BJ (cell line): ENCODE measurements around the gene VAMP1. TPM values are rescaled to one million over a fixed set of nuclear protein-coding genes. Genes with fewer than 3 reads are reported as not detected.

Experiments used
- CTCF ChIA-PET: fragments of 350-600 bp; formaldehyde crosslinking; extraction: SDS; loops from one replicate; lab custom pipeline; 2021; ENCODE audit warnings: antibody characterized with exemption, inconsistent platforms; lab: Yijun Ruan, JAX
- POLR2A ChIA-PET: fragments of 300-600 bp; sonication (Branson Sonifier 250); formaldehyde crosslinking; extraction: SDS; loops from one replicate; lab custom pipeline; 2021; ENCODE audit warnings: antibody characterized with exemption; lab: Charles Lee
- DNase-seq: peaks from one replicate; pipeline ENCODE4 v3.0.0-alpha.2; 2011; ENCODE audit warnings: low read depth
- H3K27me3 ChIP-seq: 2 replicates; pipeline ENCODE4 v1.6.0; 2011; ENCODE audit warnings: low read length; ENCODE audit not compliant: control insufficient read depth, insufficient read depth
- H3K36me3 ChIP-seq: 2 replicates; pipeline ENCODE4 v1.5.1; 2011; ENCODE audit warnings: low read length; ENCODE audit not compliant: control insufficient read depth, insufficient read depth
- H3K4me3 ChIP-seq: 2 replicates; pipeline ENCODE4 v1.5.1; 2011; ENCODE audit warnings: low read depth, mild to moderate bottlenecking, control low read depth, low read length
- polyA plus RNA-seq: library from polyadenylated mRNA; depleted of rRNA; stranded (reverse); fragments of >200 nt; gene quantifications from 2 replicates; pipeline ENCODE4 v1.2.3, GENCODE V29; 2011
- TF ChIP-seq, protein P1 (sequence below): IDR thresholded peaks from 2 replicates; pipeline ENCODE4 v1.5.1; 2011; ENCODE audit warnings: low read depth, mild to moderate bottlenecking, control low read depth, inconsistent platforms, low read length, moderate library complexity; ENCODE audit not compliant: insufficient read depth

The VAMP1 gene
- polyA plus RNA-seq, 1 experiment, result 23.3 TPM

DNA sequence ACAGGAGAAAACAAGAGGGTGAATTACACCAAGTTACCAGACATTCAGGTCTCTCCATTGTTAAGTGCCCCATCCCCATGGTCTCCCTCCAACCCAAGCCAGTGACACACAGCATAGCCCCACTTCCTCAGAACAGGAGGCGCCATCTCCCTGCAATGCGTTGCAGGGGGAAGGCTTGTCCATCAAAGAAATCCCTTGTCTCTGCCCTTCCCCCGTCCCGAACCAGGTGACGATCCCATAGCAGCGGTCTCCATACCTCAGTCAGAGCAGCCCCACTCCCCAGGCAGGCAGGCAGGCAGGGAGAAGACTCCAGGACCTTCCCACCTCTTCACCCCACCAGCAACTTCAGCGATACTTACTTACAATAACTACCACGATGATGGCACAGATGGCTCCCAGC, 5.9 kb downstream of the VAMP1 start:
- no peaks in the 10 kb centered on the region for H3K27me3 ChIP-seq
- peaks cover 35% of the 10 kb centered on the region for H3K36me3 ChIP-seq
- DNase-seq, result no peak
- no peak overlapping the region for H3K4me3 ChIP-seq
- CTCF ChIA-PET, result interaction anchor here (0.8 to 2.3 kb wide), 25 partner anchors 8 to 475 kb away, joined by 3 to 62 read pairs (median 5); partner anchors contain the start of genes CD27, MRPL51 and TAPBPL
- POLR2A ChIA-PET, result interaction anchor here (0.6 to 0.7 kb wide), 2 partner anchors 80 to 403 kb away, joined by 4 to 7 read pairs; partner anchors contain the start of genes LTBR and TPI1
- TF ChIP-seq, protein P1, sequence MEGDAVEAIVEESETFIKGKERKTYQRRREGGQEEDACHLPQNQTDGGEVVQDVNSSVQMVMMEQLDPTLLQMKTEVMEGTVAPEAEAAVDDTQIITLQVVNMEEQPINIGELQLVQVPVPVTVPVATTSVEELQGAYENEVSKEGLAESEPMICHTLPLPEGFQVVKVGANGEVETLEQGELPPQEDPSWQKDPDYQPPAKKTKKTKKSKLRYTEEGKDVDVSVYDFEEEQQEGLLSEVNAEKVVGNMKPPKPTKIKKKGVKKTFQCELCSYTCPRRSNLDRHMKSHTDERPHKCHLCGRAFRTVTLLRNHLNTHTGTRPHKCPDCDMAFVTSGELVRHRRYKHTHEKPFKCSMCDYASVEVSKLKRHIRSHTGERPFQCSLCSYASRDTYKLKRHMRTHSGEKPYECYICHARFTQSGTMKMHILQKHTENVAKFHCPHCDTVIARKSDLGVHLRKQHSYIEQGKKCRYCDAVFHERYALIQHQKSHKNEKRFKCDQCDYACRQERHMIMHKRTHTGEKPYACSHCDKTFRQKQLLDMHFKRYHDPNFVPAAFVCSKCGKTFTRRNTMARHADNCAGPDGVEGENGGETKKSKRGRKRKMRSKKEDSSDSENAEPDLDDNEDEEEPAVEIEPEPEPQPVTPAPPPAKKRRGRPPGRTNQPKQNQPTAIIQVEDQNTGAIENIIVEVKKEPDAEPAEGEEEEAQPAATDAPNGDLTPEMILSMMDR, result no peak

DNA sequence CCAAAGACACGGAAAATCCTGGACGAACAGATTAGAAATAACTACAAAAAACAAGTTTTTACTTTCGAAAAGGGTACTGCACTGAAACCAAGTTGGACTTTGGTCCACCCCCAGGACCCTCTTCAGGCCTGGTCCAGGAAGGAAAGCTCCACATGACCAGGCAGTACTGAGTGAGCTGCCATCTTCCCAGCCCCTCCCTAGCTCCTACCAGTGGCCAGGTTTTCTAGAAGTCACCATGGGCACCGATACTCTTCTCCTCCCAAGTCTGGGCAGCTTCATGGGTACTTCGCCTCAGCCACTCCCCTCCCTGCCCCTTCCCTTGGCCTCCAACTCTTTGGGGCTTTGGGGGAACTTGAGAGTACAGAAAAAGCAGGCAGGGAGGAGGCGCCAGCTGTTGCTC, 6.6 kb downstream of the VAMP1 start:
- TF ChIP-seq, protein P1, result no peak
- peaks cover 35% of the 10 kb centered on the region for H3K36me3 ChIP-seq
- DNase-seq, result no peak
- no peak overlapping the region for H3K4me3 ChIP-seq
- ChIA-PET POLR2A (no interaction called here), CTCF (interaction anchor here (0.8 to 1.7 kb wide), 3 partner anchors 40 to 129 kb away, joined by 3 to 6 read pairs (median 4); no protein-coding TSS in a partner anchor)
- H3K27me3 ChIP-seq, result no peaks in the 10 kb centered on the region

DNA sequence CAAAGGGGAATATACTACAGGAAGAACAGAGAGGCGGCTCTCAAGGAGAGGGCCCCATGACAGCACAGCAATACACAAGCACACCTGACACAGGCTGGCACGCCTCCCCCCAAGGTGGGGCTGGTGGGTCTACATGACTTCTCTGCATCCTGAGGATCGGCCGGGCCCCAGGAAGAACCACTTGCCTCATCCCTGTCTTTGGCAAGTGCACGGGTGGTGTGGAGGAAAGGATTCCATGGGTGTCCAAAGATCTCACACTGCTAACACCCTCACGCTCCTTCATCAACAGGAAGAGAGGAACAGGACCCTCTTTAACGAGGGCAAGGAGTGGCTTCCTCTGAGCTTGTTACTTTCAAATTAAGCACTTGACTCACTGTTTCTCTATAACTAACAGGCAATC, 7.3 kb downstream of the VAMP1 start:
- ChIA-PET CTCF (interaction anchor here (1.5 to 1.7 kb wide), 2 partner anchors 40 to 128 kb away, joined by 4 to 6 read pairs; no protein-coding TSS in a partner anchor), POLR2A (no interaction called here)
- no peaks in the 10 kb centered on the region for H3K27me3 ChIP-seq
- no peak for DNase-seq
- H3K36me3 ChIP-seq, result peaks cover 40% of the 10 kb centered on the region
- no peak overlapping the region for H3K4me3 ChIP-seq
- TF ChIP-seq, protein P1, result no peak

DNA sequence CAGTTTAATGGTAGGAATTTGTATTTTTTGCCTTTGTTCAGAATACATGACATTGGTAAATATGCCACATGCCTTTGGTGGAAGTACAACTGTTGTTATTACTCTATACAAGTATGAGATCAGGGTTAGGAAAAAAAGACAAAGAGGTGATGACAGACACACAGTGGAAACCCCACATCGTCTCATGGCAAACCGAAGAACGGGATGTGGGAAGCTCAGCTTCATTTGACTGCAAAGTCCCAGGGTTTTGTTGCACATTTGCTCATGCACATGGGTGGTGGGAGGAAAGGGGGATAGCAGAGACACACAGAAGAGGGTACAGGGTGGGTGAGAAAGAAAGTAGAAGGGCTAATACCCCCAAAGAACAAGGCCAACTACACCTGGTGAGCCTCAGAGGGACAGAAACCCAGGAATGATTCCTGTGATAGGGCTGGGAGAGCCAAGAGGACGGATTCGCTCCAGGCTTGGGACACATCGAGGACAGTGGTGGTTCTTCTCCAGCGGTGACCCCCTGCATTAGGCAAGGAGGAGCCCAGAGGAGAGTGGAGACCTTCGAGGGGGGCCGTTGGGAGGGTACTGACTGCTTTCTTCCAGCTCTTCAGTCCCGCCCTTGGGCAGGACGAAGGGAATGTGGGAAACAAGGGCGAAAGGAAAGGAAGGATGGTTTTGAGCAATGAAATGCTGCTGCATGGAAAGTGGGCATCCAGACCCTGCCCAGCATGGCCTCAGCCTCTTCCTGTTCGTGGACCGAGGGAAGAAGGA, 8.1 kb downstream of the VAMP1 start:
- no peaks in the 10 kb centered on the region for H3K27me3 ChIP-seq
- no peak overlapping the region for H3K4me3 ChIP-seq
- TF ChIP-seq, protein P1, result no peak
- DNase-seq, result no peak
- ChIA-PET CTCF (interaction anchor here (1.5 to 2.0 kb wide), 3 partner anchors 38 to 127 kb away, joined by 4 to 10 read pairs (median 6); no protein-coding TSS in a partner anchor), POLR2A (no interaction called here)
- H3K36me3 ChIP-seq, result peaks cover 42% of the 10 kb centered on the region
